ENCODE results near the gene GPD1.

DNA sequence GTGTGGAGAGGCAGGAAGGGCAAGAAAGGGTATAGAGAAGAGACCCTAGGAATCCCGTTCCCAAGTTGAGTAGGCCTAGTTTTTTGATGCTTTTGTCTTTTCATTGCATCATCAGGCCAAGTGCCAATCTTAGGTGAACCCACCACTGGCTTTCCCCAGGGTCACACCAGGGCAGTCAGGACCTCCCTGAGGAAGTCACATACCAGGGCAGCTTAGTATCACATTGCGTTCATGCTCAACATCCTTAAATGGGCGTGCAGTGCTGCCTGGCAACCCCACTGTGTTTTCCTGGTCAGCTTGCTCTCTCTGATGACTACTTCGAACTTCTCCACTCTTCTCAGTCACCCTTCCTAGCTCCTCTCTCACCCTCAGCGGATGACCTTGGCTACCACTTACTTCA, 37.4 kb upstream of the GPD1 start:
- TF ChIP-seq, protein P1, sequence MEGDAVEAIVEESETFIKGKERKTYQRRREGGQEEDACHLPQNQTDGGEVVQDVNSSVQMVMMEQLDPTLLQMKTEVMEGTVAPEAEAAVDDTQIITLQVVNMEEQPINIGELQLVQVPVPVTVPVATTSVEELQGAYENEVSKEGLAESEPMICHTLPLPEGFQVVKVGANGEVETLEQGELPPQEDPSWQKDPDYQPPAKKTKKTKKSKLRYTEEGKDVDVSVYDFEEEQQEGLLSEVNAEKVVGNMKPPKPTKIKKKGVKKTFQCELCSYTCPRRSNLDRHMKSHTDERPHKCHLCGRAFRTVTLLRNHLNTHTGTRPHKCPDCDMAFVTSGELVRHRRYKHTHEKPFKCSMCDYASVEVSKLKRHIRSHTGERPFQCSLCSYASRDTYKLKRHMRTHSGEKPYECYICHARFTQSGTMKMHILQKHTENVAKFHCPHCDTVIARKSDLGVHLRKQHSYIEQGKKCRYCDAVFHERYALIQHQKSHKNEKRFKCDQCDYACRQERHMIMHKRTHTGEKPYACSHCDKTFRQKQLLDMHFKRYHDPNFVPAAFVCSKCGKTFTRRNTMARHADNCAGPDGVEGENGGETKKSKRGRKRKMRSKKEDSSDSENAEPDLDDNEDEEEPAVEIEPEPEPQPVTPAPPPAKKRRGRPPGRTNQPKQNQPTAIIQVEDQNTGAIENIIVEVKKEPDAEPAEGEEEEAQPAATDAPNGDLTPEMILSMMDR (IDR thresholded peaks at IDR 0.05): no peak
- no peak for TF ChIP-seq POLR2A (IDR thresholded peaks at IDR 0.05)
